ENCODE measurements around the gene AMIGO2.

GRCh38 chr12:47041327-47041726 lies 38.4 kb downstream of the AMIGO2 start:
- TF ChIP-seq POLR2A (IDR thresholded peaks at IDR 0.05; ENCODE audit: low read depth, low read length) (no peak), POLR2AphosphoS5 (IDR thresholded peaks at IDR 0.05; ENCODE audit: low read depth, low read length) (no peak), TAF1 (IDR thresholded peaks at IDR 0.05; ENCODE audit: borderline replicate concordance, low read depth, low read length) (no peak)
